Embryonic facial prominence (tissue), 1 donor: ENCODE results near the gene SULT1C2.
"Not testable (repeated sequence)": the region's sequence is repeated elsewhere in the genome, so short reads cannot be mapped to it uniquely, and the experiment has no call there.

Experiments used
- DNase-seq: peaks from one replicate; pipeline ENCODE4 v3.0.0-alpha.2; 2016; ENCODE audit errors: extremely low spot score

Gene SULT1C2

GRCh38 chr2:108351889-108352288 is 63.2 kb downstream of the SULT1C2 start:
- no peak for DNase-seq

DNA sequence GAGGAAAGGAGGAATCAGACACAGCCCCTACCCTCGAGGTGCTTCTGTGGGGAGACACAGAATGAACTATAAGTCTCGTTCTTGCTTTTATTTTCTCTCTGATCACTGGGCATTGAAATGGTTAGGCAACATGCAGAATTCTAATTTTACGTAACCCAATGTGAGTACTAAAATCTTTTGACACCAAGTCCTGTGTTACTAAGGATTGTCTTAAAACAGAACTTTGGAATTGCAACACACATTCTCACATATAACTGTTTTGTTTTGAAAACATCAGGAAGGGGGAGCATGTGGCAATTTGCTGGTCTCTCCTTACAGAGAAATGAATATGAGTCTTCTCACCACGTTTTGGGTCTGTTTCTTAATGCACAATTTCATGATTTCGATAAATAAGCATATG is 65.4 kb downstream of the SULT1C2 start:
- DNase-seq: no peak

DNA sequence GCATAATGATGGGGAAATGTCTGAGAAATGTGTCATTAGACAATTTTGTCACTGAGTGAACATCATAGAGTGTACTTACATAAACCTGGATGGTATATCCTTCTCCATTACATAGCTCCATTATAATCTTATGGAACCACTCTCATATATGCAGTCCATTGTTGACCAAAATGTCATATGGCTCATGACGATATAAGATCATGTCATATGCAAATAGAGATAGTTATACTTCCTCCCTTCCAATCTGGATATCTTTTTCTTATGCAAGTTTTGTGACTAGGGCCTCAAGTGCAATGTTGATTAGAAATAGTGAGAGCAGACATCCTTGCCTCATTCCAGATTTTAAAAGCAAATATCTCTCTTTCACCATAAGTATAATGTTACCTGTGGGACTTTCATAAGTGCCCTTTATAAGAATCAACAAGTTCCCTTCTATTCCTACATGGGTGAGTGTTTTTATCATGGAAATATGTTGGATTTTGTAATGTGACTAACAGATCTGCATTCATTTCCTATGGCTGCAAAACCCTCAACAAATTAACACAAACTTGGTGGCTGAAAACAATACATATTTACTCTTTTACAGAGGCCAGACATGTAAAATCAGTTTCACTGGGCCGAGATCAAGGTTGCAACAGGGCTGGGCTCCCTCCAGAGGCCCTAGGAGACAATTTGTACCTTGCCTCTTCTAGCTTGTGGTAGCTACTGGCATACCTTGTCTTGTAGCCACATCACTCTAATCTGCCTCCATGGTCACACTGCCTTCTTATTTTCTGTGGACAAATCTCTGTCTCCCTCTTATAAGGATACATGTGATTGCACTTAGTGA is 67.4 kb downstream of the SULT1C2 start:
- no peak for DNase-seq

- not testable (repeated sequence) for DNase-seq
Observed at GRCh38 chr2:108359336-108359735, 70.6 kb downstream of the SULT1C2 start.
